GM23338 (cell line): ENCODE data around the gene OBSL1. TPM values are rescaled to one million over a fixed set of nuclear protein-coding genes. Genes with fewer than 3 reads are reported as not detected.

ENCODE experiments used
- ATAC-seq: fragments of 200-7000 bp; cut with Tn5 transposase; 3 replicates; pipeline ENCODE4 v1.9.1; 2020
- DNase-seq: peaks from one replicate; pipeline ENCODE4 v3.0.0-alpha.2; 2015; ENCODE audit warnings: low spot score
- H2AFZ ChIP-seq: fragments of 200-600 bp; sonication (generic); 2 replicates; pipeline ENCODE4 v1.8.0; 2016; ENCODE audit warnings: antibody characterized with exemption, mild to moderate bottlenecking, moderate library complexity
- H3F3A ChIP-seq: fragments of 200-600 bp; sonication (generic); replicated peaks from 2 replicates; pipeline ENCODE4 v1.8.0; 2017; ENCODE audit warnings: antibody characterized with exemption, mixed run types, low read depth
- H3K27ac ChIP-seq: fragments of 200-600 bp; sonication (generic); 2 replicates; pipeline ENCODE4 v1.6.1; 2016; ENCODE audit warnings: low read depth
- H3K27me3 ChIP-seq: fragments of 200-600 bp; sonication (generic); 2 replicates; pipeline ENCODE4 v1.8.0; 2016; ENCODE audit warnings: mild to moderate bottlenecking, mixed run types, moderate library complexity; ENCODE audit not compliant: insufficient read depth
- H3K36me3 ChIP-seq: fragments of 200-600 bp; sonication (generic); 2 replicates; pipeline ENCODE4 v1.8.0; 2016; ENCODE audit warnings: mild to moderate bottlenecking; ENCODE audit not compliant: insufficient read depth
- H3K4me1 ChIP-seq: fragments of 200-600 bp; sonication (generic); 2 replicates; pipeline ENCODE4 v1.8.0; 2016; ENCODE audit warnings: mild to moderate bottlenecking, moderate library complexity; ENCODE audit not compliant: insufficient read depth
- H3K4me2 ChIP-seq: fragments of 200-600 bp; sonication (generic); 2 replicates; pipeline ENCODE4 v1.7.1; 2017; ENCODE audit warnings: mixed run types
- H3K4me3 ChIP-seq: fragments of 200-600 bp; sonication (generic); 2 replicates; pipeline ENCODE4 v1.6.1; 2016; ENCODE audit warnings: mixed run types
- H3K79me2 ChIP-seq: fragments of 200-600 bp; sonication (generic); replicated peaks from 2 replicates; pipeline ENCODE4 v1.8.0; 2017; ENCODE audit warnings: mild to moderate bottlenecking; ENCODE audit not compliant: insufficient read depth
- H3K9me2 ChIP-seq: fragments of 200-600 bp; sonication (generic); 2 replicates; pipeline ENCODE4 v1.8.0; 2017; ENCODE audit not compliant: insufficient read depth
- H4K20me1 ChIP-seq: fragments of 200-600 bp; sonication (generic); replicated peaks from 2 replicates; pipeline ENCODE4 v1.8.0; 2017; ENCODE audit warnings: mild to moderate bottlenecking; ENCODE audit not compliant: insufficient read depth
- H3K27ac Mint-ChIP-seq: 2 replicates; pipeline ENCODE4 v1.8.0; 2020; ENCODE audit warnings: inconsistent platforms, mild to moderate bottlenecking, moderate library complexity, mixed read lengths
- H3K27me3 Mint-ChIP-seq: 3 replicates; pipeline ENCODE4 v1.8.0; 2022; ENCODE audit warnings: low read depth, mild to moderate bottlenecking, moderate library complexity, mixed read lengths, inconsistent platforms; ENCODE audit not compliant: insufficient read depth, poor library complexity
- H3K36me3 Mint-ChIP-seq: 3 replicates; pipeline ENCODE4 v1.8.0; 2021; ENCODE audit warnings: low read depth, mild to moderate bottlenecking, inconsistent platforms, moderate library complexity, mixed read lengths
- H3K4me1 Mint-ChIP-seq: 3 replicates; pipeline ENCODE4 v1.8.0; 2020; ENCODE audit warnings: mild to moderate bottlenecking, inconsistent platforms, mixed read lengths
- H3K4me3 Mint-ChIP-seq: 3 replicates; pipeline ENCODE4 v1.8.0; 2021; ENCODE audit warnings: moderate library complexity, mild to moderate bottlenecking, inconsistent platforms, mixed read lengths
- H3K9me3 Mint-ChIP-seq: 3 replicates; pipeline ENCODE4 v1.8.0; 2020; ENCODE audit warnings: moderate library complexity, mild to moderate bottlenecking, inconsistent platforms, mixed read lengths
- CREB1 ChIP-seq: fragments of 250-450 bp; sonication (Bioruptor Pico); IDR thresholded peaks from 2 replicates; pipeline ENCODE4 v1.5.0; 2020; ENCODE audit warnings: low read depth, mild to moderate bottlenecking, moderate library complexity
- CTCF ChIP-seq, 2 experiments: fragments of 200-600 bp in 1 of 2; sonication (generic) in 1 of 2; conservative IDR thresholded peaks; 2 replicates each; pipeline versions ENCODE4 v1.5.1 to v1.6.1; 2016 to 2017; ENCODE audit warnings: antibody characterized with exemption in 2 of 2, low read depth in 2 of 2, mild to moderate bottlenecking in 2 of 2, moderate library complexity in 1 of 2
- ETS1 ChIP-seq: IDR thresholded peaks from 2 replicates; pipeline ENCODE4 v1.6.1; 2016; ENCODE audit warnings: antibody characterized with exemption
- EZH2phosphoT487 ChIP-seq: fragments of 200-600 bp; sonication (generic); IDR thresholded peaks from one replicate; pipeline ENCODE4 v1.8.1; 2018; ENCODE audit warnings: antibody characterized with exemption; ENCODE audit not compliant: unreplicated experiment
- NANOG ChIP-seq: IDR thresholded peaks from 2 replicates; pipeline ENCODE4 v1.6.1; 2016; ENCODE audit warnings: antibody characterized with exemption, borderline replicate concordance
- POLR2AphosphoS5 ChIP-seq: IDR thresholded peaks from 2 replicates; pipeline ENCODE4 v1.6.1; 2016; ENCODE audit warnings: antibody characterized with exemption, low read depth
- REST ChIP-seq: IDR thresholded peaks from one replicate; pipeline ENCODE4 v1.6.1; 2018; ENCODE audit warnings: antibody characterized with exemption; ENCODE audit not compliant: unreplicated experiment
- ZNF114 ChIP-seq: fragments of 250-450 bp; sonication (Bioruptor Pico); IDR thresholded peaks from 2 replicates; pipeline ENCODE4 v1.5.0; 2020; ENCODE audit warnings: mild to moderate bottlenecking, moderate library complexity
- ZNF331 ChIP-seq: fragments of 250-450 bp; sonication (Bioruptor Pico); IDR thresholded peaks from 2 replicates; pipeline ENCODE4 v1.5.0; 2020; ENCODE audit warnings: low read depth, mild to moderate bottlenecking, moderate library complexity
- polyA plus RNA-seq: library from polyadenylated mRNA; unstranded; fragments of >200 nt; fragmentation: Nextera tagmentation; extraction: Ambion mirVana; gene quantifications from 2 replicates; pipeline ENCODE4 v1.2.1, GENCODE V29; 2016
- total RNA-seq: library from RNA; depleted of rRNA; stranded (reverse); fragments of >200 nt; shearing (Covaris generic); gene quantifications from 2 replicates; pipeline ENCODE4 v1.2.3, GENCODE V29; 2014

The OBSL1 gene
- total and polyA plus RNA-seq, 2 experiments from 2014 or later = 94.9 to 207 TPM

GRCh38 chr2:219536425-219536824 is 34.9 kb downstream of the OBSL1 start (continued):
- TF ChIP-seq ETS1 (no peak), POLR2AphosphoS5 (no peak), ZNF114 (CRISPR knock-in tag) (no peak), ZNF331 (no peak), CREB1 (CRISPR knock-in tag) (no peak)

GRCh38 chr2:219533930-219534661 is 37.2 kb downstream of the OBSL1 start:
- H2AFZ ChIP-seq = no peak overlapping the region
- TF ChIP-seq ZNF331 = no peak
- no peak for TF ChIP-seq POLR2AphosphoS5
- TF ChIP-seq ETS1 = no peak
- TF ChIP-seq ZNF114 (CRISPR knock-in tag) = no peak
- TF ChIP-seq NANOG = no peak
- TF ChIP-seq CTCF (conservative IDR thresholded peaks at IDR 0.05; ENCODE audit: low read depth in 2 of 2) = no peak
- H3F3A ChIP-seq = 0 out of 2 replicates have a peak, but pooled peaks cover 7% of the 10 kb centered on the region
- H3K27me3 ChIP-seq = peaks cover 9% of the 10 kb centered on the region
- DNase-seq (peak; percentile 41), ATAC-seq (peak; percentile 11)
- peaks cover 29% of the 10 kb centered on the region for H3K4me1 ChIP-seq
- Mint-ChIP-seq H3K4me1 (peaks cover 38% of the 10 kb centered on the region), H3K36me3 (peaks cover 5% of the 10 kb centered on the region; the same call in 1 of the 3 replicates), H3K9me3 (no peaks in the 10 kb centered on the region), H3K4me3 (no peak overlapping the region), H3K27ac (no peak overlapping the region), H3K27me3 (peaks cover 39% of the 10 kb centered on the region)
- H3K27ac ChIP-seq = no peak overlapping the region
- no peak overlapping the region for H3K4me3 ChIP-seq
- 0 out of 2 replicates have a peak, but pooled peaks cover 5% of the 10 kb centered on the region for H4K20me1 ChIP-seq
- H3K36me3 ChIP-seq = no peaks in the 10 kb centered on the region; the same call in 1 of the 2 replicates
- H3K79me2 ChIP-seq = no peaks in the 10 kb centered on the region
- H3K4me2 ChIP-seq = no peak overlapping the region
- H3K9me2 ChIP-seq = no peaks in the 10 kb centered on the region

- no peak for DNase-seq
- H3K36me3 Mint-ChIP-seq = no peaks in the 10 kb centered on the region
- TF ChIP-seq REST (no peak), EZH2phosphoT487 (no peak), CTCF (conservative IDR thresholded peaks at IDR 0.05; ENCODE audit: low read depth in 2 of 2) (no peak)
Measured at GRCh38 chr2:219532378-219532649, 39.0 kb downstream of the OBSL1 start.

More at GRCh38 chr2:219532378-219532649, 39.0 kb downstream of the OBSL1 start:
- no peak overlapping the region for H3K4me3 ChIP-seq
- H3K36me3 ChIP-seq = no peaks in the 10 kb centered on the region; the same call in 1 of the 2 replicates
- no peaks in the 10 kb centered on the region for H3F3A ChIP-seq
- Mint-ChIP-seq H3K9me3 (no peaks in the 10 kb centered on the region), H3K27ac (no peak overlapping the region), H3K4me1 (peaks cover 28% of the 10 kb centered on the region), H3K27me3 (peaks cover 47% of the 10 kb centered on the region), H3K4me3 (no peak overlapping the region)
- no peak for ATAC-seq
- no peaks in the 10 kb centered on the region for H4K20me1 ChIP-seq
- H3K9me2 ChIP-seq = no peaks in the 10 kb centered on the region
- no peak overlapping the region for H2AFZ ChIP-seq
- peaks cover 15% of the 10 kb centered on the region for H3K4me1 ChIP-seq
- H3K4me2 ChIP-seq = no peak overlapping the region
- no peak overlapping the region for H3K27ac ChIP-seq
- peaks cover 27% of the 10 kb centered on the region for H3K27me3 ChIP-seq
- no peaks in the 10 kb centered on the region for H3K79me2 ChIP-seq
